Measurements from ENCODE around the gene PVALEF. TPM values are rescaled to one million over a fixed set of nuclear protein-coding genes. Genes with fewer than 3 reads are reported as not detected.

The PVALEF gene
- total RNA-seq, 1 donor from 2014 or later: not detected

GRCh38 chr17:81200201-81200600 lies 34.9 kb downstream of the PVALEF start:
- Mint-ChIP-seq H3K27me3 (no peaks in the 10 kb centered on the region), H3K9me3 (no peaks in the 10 kb centered on the region), H3K27ac (no peak overlapping the region), H3K4me3 (no peak overlapping the region), H3K36me3 (ENCODE audit: low read depth) (peaks cover 28% of the 10 kb centered on the region), H3K4me1 (no peaks in the 10 kb centered on the region)
- intact Hi-C loops (cut with micrococcal nuclease): no loop called here
- DNase-seq: no peak
- ChIA-PET POLR2A (interaction anchor here (1.0 kb wide), 1 partner anchor 196 kb away, joined by 3 read pairs; no protein-coding TSS in a partner anchor), CTCF (no interaction called here)
- TF ChIP-seq CTCF (IDR thresholded peaks at IDR 0.05): no peak
- ATAC-seq (ENCODE audit: low read depth): no peak

- H3K36me3 Mint-ChIP-seq (ENCODE audit: low read depth): peaks cover 28% of the 10 kb centered on the region
- no peak overlapping the region for H3K27ac Mint-ChIP-seq
- no peaks in the 10 kb centered on the region for H3K4me1 Mint-ChIP-seq
- no peaks in the 10 kb centered on the region for H3K27me3 Mint-ChIP-seq
- ChIA-PET CTCF (no interaction called here), POLR2A (interaction anchor here (1.0 kb wide), 1 partner anchor 196 kb away, joined by 3 read pairs; no protein-coding TSS in a partner anchor)
- DNase-seq (no peak), ATAC-seq (ENCODE audit: low read depth) (peak; percentile 73)
- TF ChIP-seq CTCF (IDR thresholded peaks at IDR 0.05): no peak
- no peaks in the 10 kb centered on the region for H3K9me3 Mint-ChIP-seq
- intact Hi-C loops (cut with micrococcal nuclease): no loop called here
- no peak overlapping the region for H3K4me3 Mint-ChIP-seq
These were observed 35.6 kb downstream of the PVALEF start for GRCh38 chr17:81200695-81201580.

GRCh38 chr17:81202318-81202717 lies 37.0 kb downstream of the PVALEF start:
- intact Hi-C loops (cut with micrococcal nuclease): no loop called here
- H3K27ac Mint-ChIP-seq: no peak overlapping the region
- ChIA-PET POLR2A (no interaction called here), CTCF (no interaction called here)
- no peak for TF ChIP-seq CTCF (IDR thresholded peaks at IDR 0.05)
- peaks cover 31% of the 10 kb centered on the region for H3K36me3 Mint-ChIP-seq (ENCODE audit: low read depth)
- H3K4me1 Mint-ChIP-seq: no peaks in the 10 kb centered on the region
- no peaks in the 10 kb centered on the region for H3K27me3 Mint-ChIP-seq
- ATAC-seq (ENCODE audit: low read depth) (no peak), DNase-seq (no peak)
- H3K4me3 Mint-ChIP-seq: no peak overlapping the region
- H3K9me3 Mint-ChIP-seq: no peaks in the 10 kb centered on the region

- H3K36me3 Mint-ChIP-seq (ENCODE audit: low read depth): peaks cover 28% of the 10 kb centered on the region
- CTCF ChIA-PET: no interaction called here
- no peak overlapping the region for H3K4me3 Mint-ChIP-seq
- H3K27ac Mint-ChIP-seq: no peak overlapping the region
- TF ChIP-seq CTCF (IDR thresholded peaks at IDR 0.05): no peak
- intact Hi-C loops (cut with micrococcal nuclease): no loop called here
- no peaks in the 10 kb centered on the region for H3K27me3 Mint-ChIP-seq
- DNase-seq (no peak), ATAC-seq (ENCODE audit: low read depth) (no peak)
- POLR2A ChIA-PET: interaction anchor here (0.5 kb wide), 1 partner anchor 670 kb away, joined by 5 read pairs; no protein-coding TSS in a partner anchor
- H3K9me3 Mint-ChIP-seq: no peaks in the 10 kb centered on the region
- H3K4me1 Mint-ChIP-seq: peaks cover 4% of the 10 kb centered on the region
These were observed 37.8 kb downstream of the PVALEF start for GRCh38 chr17:81203136-81203535.

- H3K9me3 Mint-ChIP-seq: no peaks in the 10 kb centered on the region
- H3K4me1 Mint-ChIP-seq: peaks cover 4% of the 10 kb centered on the region
- POLR2A ChIA-PET: no interaction called here
- DNase-seq (no peak), ATAC-seq (ENCODE audit: low read depth) (no peak)
- intact Hi-C loops (cut with micrococcal nuclease): no loop called here
- H3K36me3 Mint-ChIP-seq (ENCODE audit: low read depth): peaks cover 28% of the 10 kb centered on the region
- H3K27me3 Mint-ChIP-seq: no peaks in the 10 kb centered on the region
- CTCF ChIA-PET: no interaction called here
- H3K4me3 Mint-ChIP-seq: no peak overlapping the region
- no peak for TF ChIP-seq CTCF (IDR thresholded peaks at IDR 0.05)
- no peak overlapping the region for H3K27ac Mint-ChIP-seq
These were observed 39.3 kb downstream of the PVALEF start for GRCh38 chr17:81204578-81204977.

Data from activated B cell treated with CpG ODN at 0.5 μM for 24 hours (primary cell).